Neural progenitor cell (in vitro differentiated cells): ENCODE results near the gene CARS2. TPM values are rescaled to one million over a fixed set of nuclear protein-coding genes. Genes with fewer than 3 reads are reported as not detected.

ENCODE experiments used
- DNase-seq: peaks from one replicate; pipeline ENCODE4 v3.0.0-alpha.2; 2016; ENCODE audit warnings: low spot score
- H2AFZ ChIP-seq: fragments of 200-600 bp; sonication (generic); replicated peaks from 2 replicates; pipeline ENCODE4 v1.6.1; 2016; ENCODE audit warnings: antibody characterized with exemption
- H3F3A ChIP-seq: fragments of 200-600 bp; sonication (generic); 2 replicates; pipeline ENCODE4 v1.6.1; 2016; ENCODE audit warnings: antibody characterized with exemption, low read depth
- H3K27ac ChIP-seq: fragments of 200-600 bp; sonication (generic); 2 replicates; pipeline ENCODE4 v1.5.1; 2016; ENCODE audit warnings: mild to moderate bottlenecking
- H3K27me3 ChIP-seq: fragments of 200-600 bp; sonication (generic); 2 replicates; pipeline ENCODE4 v1.6.1; 2016; ENCODE audit warnings: mild to moderate bottlenecking, moderate library complexity
- H3K36me3 ChIP-seq: fragments of 200-600 bp; sonication (generic); 2 replicates; pipeline ENCODE4 v1.5.1; 2016
- H3K4me1 ChIP-seq: fragments of 200-600 bp; sonication (generic); 2 replicates; pipeline ENCODE4 v1.6.1; 2016; ENCODE audit warnings: mixed run types
- H3K4me2 ChIP-seq: fragments of 200-600 bp; sonication (generic); 2 replicates; pipeline ENCODE4 v1.6.1; 2016
- H3K4me3 ChIP-seq: fragments of 200-600 bp; sonication (generic); 2 replicates; pipeline ENCODE4 v1.5.1; 2016
- H3K79me2 ChIP-seq: fragments of 200-600 bp; sonication (generic); 2 replicates; pipeline ENCODE4 v1.6.1; 2016; ENCODE audit warnings: low read depth
- H3K9ac ChIP-seq: fragments of 200-600 bp; sonication (generic); 2 replicates; pipeline ENCODE4 v1.6.1; 2016
- H3K9me3 ChIP-seq: fragments of 200-600 bp; sonication (generic); 2 replicates; pipeline ENCODE4 v1.5.1; 2016; ENCODE audit warnings: low read depth
- H4K20me1 ChIP-seq: fragments of 200-600 bp; sonication (generic); 2 replicates; pipeline ENCODE4 v1.6.1; 2016; ENCODE audit warnings: low read depth
- H3K27ac Mint-ChIP-seq: 3 replicates; pipeline ENCODE4 v1.8.0; 2021; ENCODE audit warnings: mixed read lengths
- H3K27me3 Mint-ChIP-seq: 2 replicates; pipeline ENCODE4 v1.8.0; 2022; ENCODE audit warnings: low read depth, mild to moderate bottlenecking, inconsistent platforms, moderate library complexity, mixed read lengths; ENCODE audit not compliant: insufficient read depth
- H3K36me3 Mint-ChIP-seq: 3 replicates; pipeline ENCODE4 v1.8.0; 2021; ENCODE audit warnings: mixed read lengths
- H3K4me1 Mint-ChIP-seq: 3 replicates; pipeline ENCODE4 v1.8.0; 2021; ENCODE audit warnings: mixed read lengths
- H3K4me3 Mint-ChIP-seq: 3 replicates; pipeline ENCODE4 v1.8.0; 2021; ENCODE audit warnings: mild to moderate bottlenecking, moderate library complexity, mixed read lengths
- H3K9me3 Mint-ChIP-seq: 3 replicates; pipeline ENCODE4 v1.8.0; 2020; ENCODE audit warnings: mixed read lengths
- CTCF ChIP-seq: fragments of 200-600 bp; sonication (generic); IDR thresholded peaks from 2 replicates; pipeline ENCODE4 v1.5.1; 2017; ENCODE audit warnings: antibody characterized with exemption, mild to moderate bottlenecking
- EZH2 ChIP-seq: fragments of 200-600 bp; sonication (generic); IDR thresholded peaks from 2 replicates; pipeline ENCODE4 v1.6.1; 2017; ENCODE audit warnings: antibody characterized with exemption, mild to moderate bottlenecking, moderate library complexity
- EZH2phosphoT487 ChIP-seq: fragments of 200-600 bp; sonication (generic); IDR thresholded peaks from 2 replicates; pipeline ENCODE4 v1.6.1; 2017; ENCODE audit warnings: antibody characterized with exemption
- total RNA-seq: library from RNA; depleted of rRNA; stranded (reverse); fragments of >200 nt; gene quantifications from 2 replicates; pipeline ENCODE4 v1.2.3, GENCODE V29; 2015; ENCODE audit warnings: low replicate concordance

Gene CARS2
- total RNA-seq, 1 donor from 2014 or later = 50.0 TPM

DNA sequence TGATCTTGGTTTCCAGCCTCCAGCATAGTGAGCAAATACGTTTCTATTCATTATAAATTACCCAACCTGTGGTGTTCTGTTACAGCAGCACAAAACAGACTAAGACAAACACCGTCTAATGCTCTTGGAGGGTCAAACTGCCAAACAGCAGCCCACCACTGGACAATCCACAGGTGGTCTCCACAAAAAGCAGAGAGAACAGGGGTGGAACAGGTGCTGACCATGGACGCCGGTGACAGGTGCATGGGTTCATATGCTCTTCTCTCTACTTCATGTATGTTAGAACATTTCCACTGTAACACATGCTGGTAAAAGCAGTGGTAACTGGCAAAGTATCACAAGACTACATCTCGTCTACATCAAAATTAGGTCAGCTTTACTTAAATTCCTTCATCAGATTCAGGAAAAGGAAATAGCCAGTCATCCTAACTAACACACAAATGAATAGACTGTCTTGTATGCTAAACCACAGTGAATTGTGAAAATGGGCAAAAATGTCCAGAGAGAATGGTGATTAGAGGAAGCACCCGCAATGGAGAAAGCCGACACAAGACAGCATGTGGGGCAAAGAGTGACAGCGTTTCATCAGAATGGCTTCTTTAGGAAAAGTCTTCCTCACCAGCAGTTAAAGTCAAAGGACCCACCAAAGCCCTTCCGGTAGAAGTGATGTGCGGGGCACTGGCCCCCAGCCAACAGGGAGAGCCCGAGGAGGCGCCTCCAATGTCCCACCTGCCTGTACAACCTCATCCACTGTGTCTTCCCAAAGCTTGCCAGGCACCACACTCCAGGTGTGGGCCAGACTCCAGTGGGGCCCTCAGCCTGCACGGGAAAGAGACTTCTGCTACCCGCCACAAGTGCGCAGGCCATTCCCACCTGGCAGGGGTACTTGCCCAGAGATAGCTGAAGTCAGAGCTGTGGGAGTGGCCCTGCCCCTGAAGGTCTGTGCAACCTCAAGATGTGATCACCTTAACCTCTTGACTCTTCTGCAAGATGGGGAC is 6.5 kb downstream of the CARS2 start:
- no peak for DNase-seq
- Mint-ChIP-seq H3K4me3 (no peak overlapping the region), H3K27ac (no peak overlapping the region), H3K9me3 (no peaks in the 10 kb centered on the region), H3K4me1 (peaks cover 15% of the 10 kb centered on the region), H3K27me3 (peaks cover 4% of the 10 kb centered on the region), H3K36me3 (peaks cover 28% of the 10 kb centered on the region)
- Histone ChIP-seq H3K27ac (no peak overlapping the region), H3K27me3 (no peaks in the 10 kb centered on the region), H3K9ac (no peak overlapping the region), H3K4me3 (no peak overlapping the region), H3F3A (no peaks in the 10 kb centered on the region), H3K36me3 (peaks cover 5% of the 10 kb centered on the region), H4K20me1 (peaks cover 3% of the 10 kb centered on the region), H3K79me2 (peaks cover 18% of the 10 kb centered on the region), H3K4me1 (no peaks in the 10 kb centered on the region), H3K9me3 (no peaks in the 10 kb centered on the region), H3K4me2 (no peak overlapping the region), H2AFZ (no peak overlapping the region)
- TF ChIP-seq EZH2 (no peak), CTCF (no peak), EZH2phosphoT487 (no peak)

- peaks cover 10% of the 10 kb centered on the region for H3K79me2 ChIP-seq
- Mint-ChIP-seq H3K36me3 (peaks cover 28% of the 10 kb centered on the region), H3K27ac (no peak overlapping the region), H3K9me3 (no peaks in the 10 kb centered on the region), H3K27me3 (peaks cover 4% of the 10 kb centered on the region), H3K4me1 (peaks cover 13% of the 10 kb centered on the region), H3K4me3 (no peak overlapping the region)
- H4K20me1 ChIP-seq = peaks cover 3% of the 10 kb centered on the region
- H3K4me1 ChIP-seq = no peaks in the 10 kb centered on the region
- TF ChIP-seq EZH2phosphoT487 (no peak), CTCF (no peak), EZH2 (no peak)
- H3K9ac ChIP-seq = no peak overlapping the region
- no peak for DNase-seq
- no peak overlapping the region for H3K4me2 ChIP-seq
- H2AFZ ChIP-seq = no peak overlapping the region
- no peaks in the 10 kb centered on the region for H3K9me3 ChIP-seq
- H3K27ac ChIP-seq = no peak overlapping the region
- H3K36me3 ChIP-seq = peaks cover 5% of the 10 kb centered on the region
- H3F3A ChIP-seq = no peaks in the 10 kb centered on the region
- no peaks in the 10 kb centered on the region for H3K27me3 ChIP-seq
- H3K4me3 ChIP-seq = no peak overlapping the region
Measured at GRCh38 chr13:110698689-110699088, 7.2 kb downstream of the CARS2 start.

DNA sequence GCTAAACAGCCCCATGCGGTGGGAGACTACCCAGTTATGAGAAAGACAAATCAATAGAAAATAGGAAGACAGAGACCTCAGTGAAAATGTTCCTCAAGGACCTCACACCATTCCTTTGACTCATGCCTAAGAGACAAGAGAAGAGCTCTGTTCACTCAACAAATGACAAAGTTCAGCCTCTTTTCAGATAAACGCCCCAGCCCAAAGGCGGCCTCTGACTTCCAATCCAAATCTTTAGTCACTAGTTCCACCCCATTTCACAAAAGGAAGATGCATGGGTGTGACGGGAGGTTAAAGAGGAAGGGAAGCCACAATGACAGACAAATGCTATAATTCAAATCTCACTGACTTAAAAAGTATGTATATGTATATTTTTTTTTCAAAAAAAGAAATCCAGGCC is 8.1 kb downstream of the CARS2 start:
- Histone ChIP-seq H3K4me2 (no peak overlapping the region), H3F3A (no peaks in the 10 kb centered on the region), H3K4me3 (no peak overlapping the region), H3K79me2 (peaks cover 8% of the 10 kb centered on the region), H2AFZ (no peak overlapping the region), H4K20me1 (peaks cover 3% of the 10 kb centered on the region), H3K36me3 (peaks cover 5% of the 10 kb centered on the region), H3K9me3 (no peaks in the 10 kb centered on the region), H3K9ac (no peak overlapping the region), H3K4me1 (no peaks in the 10 kb centered on the region), H3K27me3 (no peaks in the 10 kb centered on the region), H3K27ac (no peak overlapping the region)
- TF ChIP-seq EZH2 = no peak
- TF ChIP-seq CTCF = no peak
- TF ChIP-seq EZH2phosphoT487 = no peak
- peaks cover 6% of the 10 kb centered on the region for H3K4me1 Mint-ChIP-seq
- H3K36me3 Mint-ChIP-seq = peaks cover 30% of the 10 kb centered on the region
- no peaks in the 10 kb centered on the region for H3K9me3 Mint-ChIP-seq
- no peak overlapping the region for H3K4me3 Mint-ChIP-seq
- DNase-seq = no peak
- no peak overlapping the region for H3K27ac Mint-ChIP-seq
- peaks cover 2% of the 10 kb centered on the region for H3K27me3 Mint-ChIP-seq
